Transverse colon (tissue), 4 donors: ENCODE results near the gene CFAP410.

ENCODE experiments used
- POLR2A ChIP-seq: fragments of 450-650 bp; IDR thresholded peaks from one replicate; pipeline ENCODE4 v1.6.1; 2016; ENCODE audit warnings: antibody characterized with exemption, mild to moderate bottlenecking, moderate library complexity
- POLR2AphosphoS5 ChIP-seq, 3 donors: sonication (generic); formaldehyde crosslinking; IDR thresholded peaks; one replicate each; pipeline ENCODE4 v1.6.1; 2016; ENCODE audit warnings: antibody characterized with exemption in 3 of 3
- TF ChIP-seq, protein P1 (sequence below), 5 experiments: fragments of 200-600 bp in 3 of 5; fragments of 450-650 bp in 2 of 5; sonication (generic) in 3 of 5; IDR thresholded peaks; 1 replicate in 2 of 5; 2 replicates in 3 of 5; pipeline ENCODE4 v1.5.1; 2016 to 2017; ENCODE audit warnings: antibody characterized with exemption in 5 of 5, inconsistent platforms in 3 of 5, mild to moderate bottlenecking in 2 of 5, moderate library complexity in 1 of 5

DNA sequence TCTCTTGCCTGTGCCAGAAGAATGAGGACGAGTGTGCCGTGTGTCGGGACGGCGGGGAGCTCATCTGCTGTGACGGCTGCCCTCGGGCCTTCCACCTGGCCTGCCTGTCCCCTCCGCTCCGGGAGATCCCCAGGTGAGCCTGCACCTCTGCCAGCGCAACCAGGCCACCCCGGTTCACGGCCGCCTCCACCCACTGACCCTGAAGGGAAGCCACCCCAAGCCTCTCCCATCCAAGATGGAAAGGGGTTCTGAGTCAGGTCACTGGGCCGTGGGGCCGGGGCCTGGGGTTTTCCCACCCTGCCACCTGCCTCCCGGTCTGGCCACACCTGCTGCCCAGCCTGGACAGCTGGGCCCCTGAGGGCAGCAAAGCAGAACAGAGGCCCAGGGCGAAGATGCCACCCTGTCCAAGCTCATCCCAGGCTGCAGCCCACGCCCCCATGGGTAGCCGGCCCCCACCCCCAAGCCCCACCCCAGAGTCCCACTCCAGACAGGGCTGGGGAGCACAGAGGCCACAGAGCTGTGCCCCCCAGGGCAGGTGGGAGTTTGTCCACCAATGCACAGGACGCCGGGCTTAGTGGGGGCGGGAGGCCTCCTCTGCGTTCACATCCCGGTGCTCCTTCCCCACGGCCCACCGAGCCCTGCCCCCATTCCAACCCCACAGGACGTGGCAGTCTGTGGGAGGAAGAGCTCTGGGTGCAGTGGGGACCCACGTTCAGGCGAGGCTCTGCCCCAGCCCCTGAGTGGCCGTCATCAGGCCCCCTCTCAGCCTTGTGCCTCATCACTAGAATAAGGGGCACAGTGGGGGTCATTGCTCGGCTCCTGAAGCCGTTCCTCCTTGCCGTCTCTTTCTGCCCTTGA, 47.9 kb downstream of the CFAP410 start:
- TF ChIP-seq, protein P1, sequence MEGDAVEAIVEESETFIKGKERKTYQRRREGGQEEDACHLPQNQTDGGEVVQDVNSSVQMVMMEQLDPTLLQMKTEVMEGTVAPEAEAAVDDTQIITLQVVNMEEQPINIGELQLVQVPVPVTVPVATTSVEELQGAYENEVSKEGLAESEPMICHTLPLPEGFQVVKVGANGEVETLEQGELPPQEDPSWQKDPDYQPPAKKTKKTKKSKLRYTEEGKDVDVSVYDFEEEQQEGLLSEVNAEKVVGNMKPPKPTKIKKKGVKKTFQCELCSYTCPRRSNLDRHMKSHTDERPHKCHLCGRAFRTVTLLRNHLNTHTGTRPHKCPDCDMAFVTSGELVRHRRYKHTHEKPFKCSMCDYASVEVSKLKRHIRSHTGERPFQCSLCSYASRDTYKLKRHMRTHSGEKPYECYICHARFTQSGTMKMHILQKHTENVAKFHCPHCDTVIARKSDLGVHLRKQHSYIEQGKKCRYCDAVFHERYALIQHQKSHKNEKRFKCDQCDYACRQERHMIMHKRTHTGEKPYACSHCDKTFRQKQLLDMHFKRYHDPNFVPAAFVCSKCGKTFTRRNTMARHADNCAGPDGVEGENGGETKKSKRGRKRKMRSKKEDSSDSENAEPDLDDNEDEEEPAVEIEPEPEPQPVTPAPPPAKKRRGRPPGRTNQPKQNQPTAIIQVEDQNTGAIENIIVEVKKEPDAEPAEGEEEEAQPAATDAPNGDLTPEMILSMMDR (IDR thresholded peaks at IDR 0.05): no peak
- TF ChIP-seq POLR2AphosphoS5 (IDR thresholded peaks at IDR 0.05): no peak
- TF ChIP-seq POLR2A: no peak
